ENCODE results near the gene STK36. TPM values are rescaled to one million over a fixed set of nuclear protein-coding genes. Genes with fewer than 3 reads are reported as not detected.
A peak's percentile ranks its signal among the peaks of the same experiment; 100 is the strongest.

Gene STK36
- total RNA-seq, 1 donor = 25.7 TPM

GRCh38 chr2:218644721-218645120 is 27.2 kb upstream of the STK36 start:
- H3K27ac ChIP-seq (ENCODE audit: low read depth, low read length) = peak overlapping the region; percentile 87
- H3K27me3 ChIP-seq (ENCODE audit: insufficient read depth, low read length) = no peaks in the 10 kb centered on the region
- H3K4me1 ChIP-seq (ENCODE audit: insufficient read depth, low read length) = peaks cover 10% of the 10 kb centered on the region
- no peak for TF ChIP-seq CTCF (IDR thresholded peaks at IDR 0.05; ENCODE audit: extremely low read depth, low read depth, low read length)
- H3K79me2 ChIP-seq (ENCODE audit: insufficient read depth, low read length) = peaks cover 4% of the 10 kb centered on the region
- no peaks in the 10 kb centered on the region for H3K9me3 ChIP-seq (ENCODE audit: low read depth, low read length)
- no peak overlapping the region for H3K4me3 ChIP-seq (ENCODE audit: insufficient read depth, low read length)
- H3K4me2 ChIP-seq (ENCODE audit: insufficient read depth, low read length) = no peak overlapping the region
- H2AFZ ChIP-seq (ENCODE audit: low read length) = no peak overlapping the region
- no peak for DNase-seq (ENCODE audit: insufficient read length, low spot score, missing footprints)
- H4K20me1 ChIP-seq (ENCODE audit: insufficient read depth, low read length) = peaks cover 4% of the 10 kb centered on the region
- peaks cover 81% of the 10 kb centered on the region for H3K36me3 ChIP-seq (ENCODE audit: insufficient read depth, low read length)

- H4K20me1 ChIP-seq (ENCODE audit: insufficient read depth, low read length) = peaks cover 4% of the 10 kb centered on the region
- no peak overlapping the region for H2AFZ ChIP-seq (ENCODE audit: low read length)
- peaks cover 4% of the 10 kb centered on the region for H3K79me2 ChIP-seq (ENCODE audit: insufficient read depth, low read length)
- H3K9me3 ChIP-seq (ENCODE audit: low read depth, low read length) = no peaks in the 10 kb centered on the region
- H3K4me1 ChIP-seq (ENCODE audit: insufficient read depth, low read length) = peaks cover 10% of the 10 kb centered on the region
- no peak overlapping the region for H3K4me2 ChIP-seq (ENCODE audit: insufficient read depth, low read length)
- H3K27me3 ChIP-seq (ENCODE audit: insufficient read depth, low read length) = no peaks in the 10 kb centered on the region
- peak overlapping the region; percentile 87 for H3K27ac ChIP-seq (ENCODE audit: low read depth, low read length)
- peak; percentile 69 for DNase-seq (ENCODE audit: insufficient read length, low spot score, missing footprints)
- no peak for TF ChIP-seq CTCF (IDR thresholded peaks at IDR 0.05; ENCODE audit: extremely low read depth, low read depth, low read length)
- H3K36me3 ChIP-seq (ENCODE audit: insufficient read depth, low read length) = peaks cover 82% of the 10 kb centered on the region
- H3K4me3 ChIP-seq (ENCODE audit: insufficient read depth, low read length) = no peak overlapping the region
These were observed 26.8 kb upstream of the STK36 start for GRCh38 chr2:218645126-218645525.

- peak; percentile 89 for DNase-seq (ENCODE audit: insufficient read length, low spot score, missing footprints)
- Histone ChIP-seq H2AFZ (ENCODE audit: low read length) (no peak overlapping the region), H3K79me2 (ENCODE audit: insufficient read depth, low read length) (peaks cover 4% of the 10 kb centered on the region)
These were observed 23.6 kb upstream of the STK36 start for GRCh38 chr2:218648088-218648786.

GRCh38 chr2:218648787-218649100 is 23.1 kb upstream of the STK36 start:
- H3K27ac ChIP-seq (ENCODE audit: low read depth, low read length) = no peak overlapping the region
- peaks cover 4% of the 10 kb centered on the region for H4K20me1 ChIP-seq (ENCODE audit: insufficient read depth, low read length)
- no peak overlapping the region for H3K4me3 ChIP-seq (ENCODE audit: insufficient read depth, low read length)
- no peak for DNase-seq (ENCODE audit: insufficient read length, low spot score, missing footprints)
- no peaks in the 10 kb centered on the region for H3K9me3 ChIP-seq (ENCODE audit: low read depth, low read length)
- H3K27me3 ChIP-seq (ENCODE audit: insufficient read depth, low read length) = no peaks in the 10 kb centered on the region
- peak; percentile 1 for TF ChIP-seq CTCF (IDR thresholded peaks at IDR 0.05; ENCODE audit: extremely low read depth, low read depth, low read length)
- H2AFZ ChIP-seq (ENCODE audit: low read length) = no peak overlapping the region
- H3K4me1 ChIP-seq (ENCODE audit: insufficient read depth, low read length) = peaks cover 10% of the 10 kb centered on the region
- H3K79me2 ChIP-seq (ENCODE audit: insufficient read depth, low read length) = peaks cover 4% of the 10 kb centered on the region
- peaks cover 81% of the 10 kb centered on the region for H3K36me3 ChIP-seq (ENCODE audit: insufficient read depth, low read length)
- H3K4me2 ChIP-seq (ENCODE audit: insufficient read depth, low read length) = no peak overlapping the region

More at GRCh38 chr2:218648088-218648786, 23.6 kb upstream of the STK36 start:
- Histone ChIP-seq H3K27me3 (ENCODE audit: insufficient read depth, low read length) (no peaks in the 10 kb centered on the region), H4K20me1 (ENCODE audit: insufficient read depth, low read length) (peaks cover 4% of the 10 kb centered on the region), H3K4me2 (ENCODE audit: insufficient read depth, low read length) (no peak overlapping the region), H3K4me3 (ENCODE audit: insufficient read depth, low read length) (no peak overlapping the region), H3K27ac (ENCODE audit: low read depth, low read length) (no peak overlapping the region), H3K9me3 (ENCODE audit: low read depth, low read length) (no peaks in the 10 kb centered on the region), H3K4me1 (ENCODE audit: insufficient read depth, low read length) (peaks cover 10% of the 10 kb centered on the region), H3K36me3 (ENCODE audit: insufficient read depth, low read length) (peaks cover 82% of the 10 kb centered on the region)
- peak; percentile 97 for TF ChIP-seq CTCF (IDR thresholded peaks at IDR 0.05; ENCODE audit: extremely low read depth, low read depth, low read length)

Measured in osteoblast (primary cell).